ENCODE results near the gene CCDC88C.
A peak's percentile ranks its signal among the peaks of the same experiment; 100 is the strongest.
"Not testable (repeated sequence)": the region's sequence is repeated elsewhere in the genome, so short reads cannot be mapped to it uniquely, and the experiment has no call there.

CCDC88C gene

DNA sequence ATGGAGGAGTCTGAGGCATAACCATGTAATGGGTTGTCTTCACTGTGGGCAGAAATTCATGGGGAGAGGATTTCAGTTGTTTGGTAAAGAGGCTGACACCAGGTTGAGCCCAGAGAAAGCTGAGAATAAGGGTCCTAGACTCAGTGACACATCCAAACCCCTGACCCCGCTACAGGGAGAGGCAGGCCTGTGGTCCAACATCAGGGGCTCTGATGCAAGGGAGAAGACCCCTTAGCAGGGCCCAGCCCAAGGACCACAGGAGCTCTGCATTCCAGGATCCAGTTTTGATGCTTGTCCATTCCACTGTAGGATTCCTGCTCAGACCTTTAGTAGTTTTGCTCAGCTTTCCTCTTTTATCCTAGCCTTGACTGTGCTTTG lies 188.6 kb downstream of the CCDC88C start:
- DNase-seq (ENCODE audit: low spot score) (no peak), ATAC-seq (ENCODE audit: low read depth) (no peak)
- peaks cover 9% of the 10 kb centered on the region for H3K4me1 ChIP-seq (ENCODE audit: insufficient read depth, poor library complexity, severe bottlenecking)
- no peak overlapping the region for H3K27ac ChIP-seq (ENCODE audit: poor library complexity, severe bottlenecking)
- no peaks in the 10 kb centered on the region for H3K9me3 ChIP-seq (ENCODE audit: severe bottlenecking)
- H3K36me3 ChIP-seq (ENCODE audit: low read depth) = no peaks in the 10 kb centered on the region
- TF ChIP-seq, protein P1, sequence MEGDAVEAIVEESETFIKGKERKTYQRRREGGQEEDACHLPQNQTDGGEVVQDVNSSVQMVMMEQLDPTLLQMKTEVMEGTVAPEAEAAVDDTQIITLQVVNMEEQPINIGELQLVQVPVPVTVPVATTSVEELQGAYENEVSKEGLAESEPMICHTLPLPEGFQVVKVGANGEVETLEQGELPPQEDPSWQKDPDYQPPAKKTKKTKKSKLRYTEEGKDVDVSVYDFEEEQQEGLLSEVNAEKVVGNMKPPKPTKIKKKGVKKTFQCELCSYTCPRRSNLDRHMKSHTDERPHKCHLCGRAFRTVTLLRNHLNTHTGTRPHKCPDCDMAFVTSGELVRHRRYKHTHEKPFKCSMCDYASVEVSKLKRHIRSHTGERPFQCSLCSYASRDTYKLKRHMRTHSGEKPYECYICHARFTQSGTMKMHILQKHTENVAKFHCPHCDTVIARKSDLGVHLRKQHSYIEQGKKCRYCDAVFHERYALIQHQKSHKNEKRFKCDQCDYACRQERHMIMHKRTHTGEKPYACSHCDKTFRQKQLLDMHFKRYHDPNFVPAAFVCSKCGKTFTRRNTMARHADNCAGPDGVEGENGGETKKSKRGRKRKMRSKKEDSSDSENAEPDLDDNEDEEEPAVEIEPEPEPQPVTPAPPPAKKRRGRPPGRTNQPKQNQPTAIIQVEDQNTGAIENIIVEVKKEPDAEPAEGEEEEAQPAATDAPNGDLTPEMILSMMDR (IDR thresholded peaks at IDR 0.05; ENCODE audit: poor library complexity, severe bottlenecking) = no peak
- no peak overlapping the region for H3K4me3 ChIP-seq (ENCODE audit: severe bottlenecking)
- H3K27me3 ChIP-seq (ENCODE audit: insufficient read depth, poor library complexity, severe bottlenecking) = no peaks in the 10 kb centered on the region

DNA sequence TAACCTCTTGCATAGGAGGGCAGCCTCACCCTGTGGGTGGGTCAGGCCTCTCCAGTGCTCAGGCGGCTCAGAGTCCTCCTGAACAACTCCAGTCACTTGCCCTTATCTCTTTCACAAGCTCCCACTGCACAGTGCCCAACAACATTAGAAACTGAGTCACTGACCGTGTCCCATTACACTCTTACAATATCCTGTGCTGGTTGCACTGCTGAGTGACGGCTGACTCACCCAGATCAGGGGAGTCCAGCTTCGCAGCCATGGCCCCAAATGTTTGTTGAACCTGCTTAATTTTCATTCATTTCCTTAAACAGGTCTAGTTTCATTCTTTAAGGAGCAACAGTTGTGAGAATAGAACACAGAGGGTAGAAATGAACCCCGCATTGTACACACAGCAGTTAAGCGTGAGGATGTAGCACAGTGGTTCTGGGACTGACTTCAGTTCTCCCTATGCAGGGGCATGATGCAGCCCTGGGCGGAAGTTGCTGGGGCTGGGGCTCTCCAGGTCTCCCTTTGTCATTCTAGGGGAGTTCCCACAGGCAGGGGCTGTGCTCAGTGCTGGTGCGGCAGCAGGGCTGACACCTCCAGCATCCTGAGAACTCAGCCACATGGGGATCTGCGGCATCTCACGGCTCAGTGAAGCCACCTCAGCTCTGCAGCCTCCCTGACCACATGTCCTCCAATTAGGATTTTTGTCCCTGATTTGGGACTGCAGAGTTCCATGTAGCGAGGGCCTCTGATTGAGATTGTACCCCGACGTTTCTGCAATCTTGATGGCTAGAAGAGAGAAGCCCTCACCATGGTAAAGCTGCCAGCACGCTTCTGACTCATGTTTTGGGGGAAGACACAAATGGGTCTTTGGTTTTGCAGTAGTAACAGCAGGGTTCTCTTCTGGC lies 189.3 kb downstream of the CCDC88C start:
- peaks cover 9% of the 10 kb centered on the region for H3K4me1 ChIP-seq (ENCODE audit: insufficient read depth, poor library complexity, severe bottlenecking)

DNA sequence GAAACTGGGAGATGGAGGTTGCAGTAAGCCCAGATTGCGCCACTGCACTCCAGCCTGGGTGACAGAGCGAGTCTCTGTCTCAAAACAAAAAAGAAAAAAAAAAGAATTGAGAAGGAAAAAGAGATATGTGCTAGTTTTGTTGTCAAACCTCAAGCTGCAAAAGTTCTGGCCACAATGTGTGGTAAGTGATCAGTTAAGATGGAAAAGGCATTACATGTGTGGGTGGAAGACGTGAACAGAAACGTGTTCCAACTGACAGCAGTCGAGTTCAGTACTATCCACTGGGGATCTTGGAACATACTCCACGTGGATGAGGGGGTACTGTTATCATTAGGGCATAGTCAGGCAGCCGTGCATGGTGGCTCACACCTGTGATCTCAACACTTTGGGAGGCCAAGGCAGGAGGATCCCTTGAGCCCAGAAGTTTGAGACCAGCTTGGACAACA lies 190.4 kb downstream of the CCDC88C start:
- ATAC-seq (ENCODE audit: low read depth) = no peak
- H3K4me3 ChIP-seq (ENCODE audit: severe bottlenecking) = no peak overlapping the region
- H3K4me1 ChIP-seq (ENCODE audit: insufficient read depth, poor library complexity, severe bottlenecking) = peaks cover 9% of the 10 kb centered on the region

More for the DNA sequence above, 189.3 kb downstream of the CCDC88C start:
- ATAC-seq (ENCODE audit: low read depth) (peak; percentile 82), DNase-seq (ENCODE audit: low spot score) (no peak)
- TF ChIP-seq, protein P1 (IDR thresholded peaks at IDR 0.05; ENCODE audit: poor library complexity, severe bottlenecking) = no peak
- Histone ChIP-seq H3K27ac (ENCODE audit: poor library complexity, severe bottlenecking) (no peak overlapping the region), H3K9me3 (ENCODE audit: severe bottlenecking) (no peaks in the 10 kb centered on the region), H3K36me3 (ENCODE audit: low read depth) (no peaks in the 10 kb centered on the region), H3K4me3 (ENCODE audit: severe bottlenecking) (no peak overlapping the region), H3K27me3 (ENCODE audit: insufficient read depth, poor library complexity, severe bottlenecking) (no peaks in the 10 kb centered on the region)

DNA sequence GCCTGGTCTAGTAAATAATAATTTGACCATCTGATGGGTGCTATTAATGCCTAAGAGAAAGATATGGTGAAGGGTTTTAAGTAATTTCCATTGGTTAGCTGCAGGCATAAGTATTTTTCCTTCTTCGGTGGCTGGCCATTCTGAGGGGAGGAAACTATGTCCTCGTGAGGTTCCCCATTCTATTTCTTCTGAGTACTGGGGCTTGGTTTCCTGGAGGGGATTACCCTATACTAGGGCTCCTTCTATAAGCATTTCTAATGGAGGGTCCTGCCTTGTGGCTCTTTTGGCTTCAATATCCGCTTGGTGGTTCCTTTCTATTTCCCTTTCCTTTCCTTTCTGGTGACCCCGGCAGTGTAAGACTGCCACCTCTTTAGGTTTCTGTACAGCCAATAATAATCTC lies 191.3 kb downstream of the CCDC88C start:
- H3K9me3 ChIP-seq (ENCODE audit: severe bottlenecking); H3K27ac ChIP-seq (ENCODE audit: poor library complexity, severe bottlenecking); H3K27me3 ChIP-seq (ENCODE audit: insufficient read depth, poor library complexity, severe bottlenecking); H3K4me1 ChIP-seq (ENCODE audit: insufficient read depth, poor library complexity, severe bottlenecking); ATAC-seq (ENCODE audit: low read depth); H3K4me3 ChIP-seq (ENCODE audit: severe bottlenecking); H3K36me3 ChIP-seq (ENCODE audit: low read depth); DNase-seq (ENCODE audit: low spot score): not testable (repeated sequence)

More for the DNA sequence above, 190.4 kb downstream of the CCDC88C start:
- no peaks in the 10 kb centered on the region for H3K36me3 ChIP-seq (ENCODE audit: low read depth)
- DNase-seq (ENCODE audit: low spot score) = no peak
- H3K9me3 ChIP-seq (ENCODE audit: severe bottlenecking) = no peaks in the 10 kb centered on the region
- TF ChIP-seq, protein P1 (IDR thresholded peaks at IDR 0.05; ENCODE audit: poor library complexity, severe bottlenecking) = no peak
- H3K27me3 ChIP-seq (ENCODE audit: insufficient read depth, poor library complexity, severe bottlenecking) = no peaks in the 10 kb centered on the region
- H3K27ac ChIP-seq (ENCODE audit: poor library complexity, severe bottlenecking) = no peak overlapping the region

DNA sequence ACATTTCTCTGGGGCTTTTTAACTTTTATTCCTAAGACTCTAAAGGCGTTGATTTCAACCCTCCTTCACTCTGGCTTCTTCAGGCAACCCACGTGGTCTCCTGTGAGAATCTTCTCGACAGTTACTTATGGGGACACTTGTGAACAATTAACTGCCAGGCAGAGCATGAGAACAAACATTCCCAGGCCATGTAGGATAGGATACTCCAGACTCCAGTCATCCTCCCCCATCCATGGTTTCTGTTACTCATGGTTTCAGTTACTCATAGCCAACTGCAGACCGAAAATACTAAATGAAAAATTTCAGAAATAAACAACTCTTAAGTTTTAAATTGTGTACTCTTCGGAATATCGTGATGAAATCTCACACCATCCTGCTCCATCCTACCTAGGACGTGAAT lies 192.6 kb downstream of the CCDC88C start:
- Histone ChIP-seq H3K4me3 (ENCODE audit: severe bottlenecking) (no peak overlapping the region), H3K27me3 (ENCODE audit: insufficient read depth, poor library complexity, severe bottlenecking) (no peaks in the 10 kb centered on the region), H3K27ac (ENCODE audit: poor library complexity, severe bottlenecking) (no peak overlapping the region), H3K4me1 (ENCODE audit: insufficient read depth, poor library complexity, severe bottlenecking) (peaks cover 9% of the 10 kb centered on the region), H3K36me3 (ENCODE audit: low read depth) (no peaks in the 10 kb centered on the region), H3K9me3 (ENCODE audit: severe bottlenecking) (no peaks in the 10 kb centered on the region)
- ATAC-seq (ENCODE audit: low read depth) = no peak
- TF ChIP-seq, protein P1 (IDR thresholded peaks at IDR 0.05; ENCODE audit: poor library complexity, severe bottlenecking) = no peak
- DNase-seq (ENCODE audit: low spot score) = no peak

All from RWPE2 (cell line).